CD8-positive, alpha-beta memory T cell (primary cell): ENCODE data around the gene AWAT1. TPM values are rescaled to one million over a fixed set of nuclear protein-coding genes. Genes with fewer than 3 reads are reported as not detected.
"Not testable (repeated sequence)": the region's sequence is repeated elsewhere in the genome, so short reads cannot be mapped to it uniquely, and the experiment has no call there.

ENCODE experiments used
- CTCF ChIA-PET: fragments of 350-600 bp; sonication (Branson Sonifier 250); formaldehyde crosslinking; loops from one replicate; lab custom pipeline; 2021; ENCODE audit warnings: antibody characterized with exemption; lab: Charles Lee
- POLR2A ChIA-PET: fragments of 350-600 bp; sonication (Branson Sonifier 250); formaldehyde crosslinking; loops from one replicate; lab custom pipeline; 2021; ENCODE audit warnings: antibody characterized with exemption; lab: Charles Lee
- DNase-seq, 5 donors: peaks; one replicate each; pipeline versions ENCODE4 v3.0.0 to v3.0.0-alpha.2; 2020 to 2022; ENCODE audit warnings: mixed read lengths in 1 of 5
- H3K27ac ChIP-seq: one replicate; pipeline ENCODE4 v1.7.0; 2013; ENCODE audit warnings: low read depth, mild to moderate bottlenecking, low read length, moderate library complexity
- H3K27me3 ChIP-seq: 2 replicates; pipeline ENCODE4 v1.7.0; 2013; ENCODE audit warnings: low read length, mild to moderate bottlenecking; ENCODE audit not compliant: insufficient read depth, poor library complexity, severe bottlenecking
- H3K36me3 ChIP-seq: 2 replicates; pipeline ENCODE4 v1.7.0; 2013; ENCODE audit warnings: mild to moderate bottlenecking, low read length, moderate library complexity; ENCODE audit not compliant: insufficient read depth
- H3K4me1 ChIP-seq: 2 replicates; pipeline ENCODE4 v1.7.0; 2013; ENCODE audit warnings: mild to moderate bottlenecking, low read length, moderate library complexity; ENCODE audit not compliant: insufficient read depth
- H3K4me3 ChIP-seq: 2 replicates; pipeline ENCODE4 v1.7.0; 2013; ENCODE audit warnings: mild to moderate bottlenecking, low read length
- H3K9me3 ChIP-seq: 2 replicates; pipeline ENCODE4 v1.7.0; 2013; ENCODE audit warnings: mild to moderate bottlenecking, low read length
- H3K27ac Mint-ChIP-seq, 8 donors: one replicate each; pipeline ENCODE4 v1.8.0; 2020 to 2021; ENCODE audit warnings: mixed read lengths in 8 of 8, mild to moderate bottlenecking in 6 of 8, inconsistent platforms in 3 of 8, moderate library complexity in 3 of 8
- H3K27me3 Mint-ChIP-seq, 2 donors: one replicate each; pipeline ENCODE4 v1.8.0; 2020 to 2021; ENCODE audit warnings: mixed read lengths in 2 of 2, mild to moderate bottlenecking in 1 of 2, moderate library complexity in 1 of 2
- H3K36me3 Mint-ChIP-seq, 3 donors: one replicate each; pipeline ENCODE4 v1.8.0; 2020 to 2021; ENCODE audit warnings: mixed read lengths in 3 of 3, inconsistent platforms in 1 of 3, mild to moderate bottlenecking in 1 of 3
- H3K4me1 Mint-ChIP-seq, 3 donors: one replicate each; pipeline ENCODE4 v1.8.0; 2020 to 2021; ENCODE audit warnings: mixed read lengths in 3 of 3, inconsistent platforms in 1 of 3, mild to moderate bottlenecking in 1 of 3
- H3K4me3 Mint-ChIP-seq, 7 donors: one replicate each; pipeline ENCODE4 v1.8.0; 2020 to 2021; ENCODE audit warnings: mixed read lengths in 7 of 7, mild to moderate bottlenecking in 6 of 7, moderate library complexity in 4 of 7, inconsistent platforms in 2 of 7
- H3K9me3 Mint-ChIP-seq, 5 donors: one replicate each; pipeline ENCODE4 v1.8.0; 2020 to 2022; ENCODE audit warnings: mixed read lengths in 5 of 5, mild to moderate bottlenecking in 3 of 5, moderate library complexity in 2 of 5, inconsistent platforms in 1 of 5
- polyA plus RNA-seq: library from polyadenylated mRNA; unstranded; fragments of 300-500 nt; fragmentation: Illumina TruSeq; gene quantifications from one replicate; pipeline ENCODE4 v1.2.3, GENCODE V29; 2021
- total RNA-seq, 2 experiments: library from RNA; stranded (reverse); gene quantifications; one replicate each; pipeline ENCODE4 v1.2.3, GENCODE V29; 2021

Gene AWAT1
- total RNA-seq (not detected), polyA plus RNA-seq (not detected)

DNA sequence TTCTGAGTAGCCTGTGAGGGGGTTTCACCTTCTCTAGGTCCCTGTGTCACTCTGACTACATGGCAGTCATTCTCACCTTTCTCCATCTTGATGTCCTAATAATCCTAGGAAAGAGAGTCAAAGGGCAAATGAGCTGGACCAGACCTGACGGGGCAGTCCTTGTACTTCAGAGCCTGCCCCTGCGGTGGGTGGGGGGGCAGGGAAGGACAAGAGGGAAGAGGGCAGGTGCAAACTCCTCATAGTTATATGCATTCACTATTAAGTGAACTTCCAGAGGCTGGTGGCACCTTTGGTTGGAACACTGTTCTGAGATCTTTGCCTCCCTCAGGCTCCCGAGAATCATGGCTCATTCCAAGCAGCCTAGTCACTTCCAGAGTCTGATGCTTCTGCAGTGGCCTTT lies at the start of gene AWAT1:
Gene AWAT1 (plus strand): TSS at position 301 of the 400 bp plus-strand sequence. CDS start 41 bp downstream, at position 342.
- POLR2A ChIA-PET = no interaction called here
- H3K27ac Mint-ChIP-seq = peak within 1 kb of the TSS in 2 of 8 donors; percentile 28 to 61
- no peak within 1 kb of the TSS for H3K4me3 Mint-ChIP-seq
- H3K9me3 Mint-ChIP-seq = no peaks in the 10 kb centered on the region
- no peaks in the 10 kb centered on the region for H3K4me1 ChIP-seq
- CTCF ChIA-PET = no interaction called here
- no peaks in the 10 kb centered on the region for H3K9me3 ChIP-seq
- no peaks in the 10 kb centered on the region for H3K36me3 ChIP-seq
- DNase-seq = no peak
- H3K4me3 ChIP-seq = no peak within 1 kb of the TSS
- H3K27ac ChIP-seq = no peak within 1 kb of the TSS
- peaks cover 4 to 5% of the 10 kb centered on the region in 2 donors for H3K27me3 Mint-ChIP-seq
- peaks cover 0 to 5% (median 0%) of the 10 kb centered on the region in 3 donors for H3K4me1 Mint-ChIP-seq
- H3K36me3 Mint-ChIP-seq = no peaks in the 10 kb centered on the region
- no peaks in the 10 kb centered on the region for H3K27me3 ChIP-seq

DNA sequence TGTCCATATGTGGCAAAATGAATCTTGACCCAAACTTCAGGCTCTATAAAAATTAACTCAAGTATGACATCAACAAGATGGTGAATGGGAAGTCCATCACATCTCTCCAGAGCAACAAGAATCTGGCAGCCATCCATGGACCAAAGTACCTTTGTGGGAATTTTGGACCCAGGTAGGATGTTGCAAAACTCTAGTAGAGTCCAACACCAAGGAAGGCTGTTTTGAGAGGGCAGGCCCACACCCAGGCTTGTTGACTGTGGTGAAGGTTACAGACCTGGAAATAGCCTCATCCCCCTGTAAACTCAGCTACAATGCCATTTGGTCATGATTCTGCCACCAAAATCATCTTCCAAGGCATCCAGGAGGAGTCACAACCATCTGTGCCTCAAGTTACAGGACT lies 44.2 kb upstream of the AWAT1 start:
- no peaks in the 10 kb centered on the region for H3K27me3 ChIP-seq
- H3K27ac Mint-ChIP-seq = no peak overlapping the region
- no peaks in the 10 kb centered on the region for H3K4me1 ChIP-seq
- H3K4me3 Mint-ChIP-seq = no peak overlapping the region
- DNase-seq = no peak
- H3K27me3 Mint-ChIP-seq = peaks cover 18 to 22% of the 10 kb centered on the region in 2 donors
- H3K9me3 Mint-ChIP-seq = peaks cover 0 to 10% (median 4%) of the 10 kb centered on the region in 5 donors
- H3K27ac ChIP-seq = no peak overlapping the region
- no peak overlapping the region for H3K4me3 ChIP-seq
- no peaks in the 10 kb centered on the region for H3K36me3 ChIP-seq
- H3K9me3 ChIP-seq = no peaks in the 10 kb centered on the region
- ChIA-PET POLR2A (no interaction called here), CTCF (no interaction called here)
- peaks cover 0 to 3% (median 0%) of the 10 kb centered on the region in 3 donors for H3K36me3 Mint-ChIP-seq
- H3K4me1 Mint-ChIP-seq = no peaks in the 10 kb centered on the region

DNA sequence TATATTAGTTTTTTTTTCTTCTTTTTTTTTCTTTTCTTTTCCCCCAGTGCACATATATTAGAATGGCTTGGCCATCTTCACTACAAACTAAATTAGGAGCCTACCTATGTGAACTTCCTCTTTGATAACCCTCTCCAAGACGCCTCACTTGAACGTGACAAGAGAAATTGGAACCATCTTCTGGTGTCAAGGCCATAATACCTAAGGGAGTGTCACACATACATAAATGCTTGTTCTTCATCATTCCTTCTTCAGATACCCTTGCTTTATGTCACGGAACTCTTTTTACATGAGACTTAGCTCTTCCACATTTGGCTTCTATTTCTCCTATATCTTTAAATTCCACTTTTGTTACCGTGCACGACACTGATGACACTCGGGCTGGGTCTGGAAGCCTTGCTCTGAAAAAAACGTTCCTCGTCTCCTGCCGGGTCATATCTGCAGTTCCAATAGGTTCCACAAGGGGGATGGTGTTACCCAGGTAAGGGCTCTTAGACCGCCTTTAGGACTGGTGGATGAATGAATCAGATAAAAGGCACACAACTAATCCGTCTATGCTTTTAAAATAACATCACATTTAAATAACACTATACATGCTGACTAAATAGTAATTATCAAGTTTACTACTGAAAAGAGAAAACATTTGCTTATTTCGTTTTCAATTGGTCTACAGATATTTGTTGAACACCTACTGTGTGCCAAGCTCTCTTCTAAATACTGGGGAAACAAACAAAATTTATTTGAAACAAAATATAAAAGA lies 37.3 kb upstream of the AWAT1 start:
- H3K27ac ChIP-seq = no peak overlapping the region
- H3K27me3 ChIP-seq = no peaks in the 10 kb centered on the region
- POLR2A ChIA-PET = no interaction called here
- Mint-ChIP-seq H3K27ac (no peak overlapping the region), H3K4me1 (peaks cover 2 to 6% (median 4%) of the 10 kb centered on the region in 3 donors), H3K36me3 (no peaks in the 10 kb centered on the region), H3K27me3 (peaks cover 0 to 3% of the 10 kb centered on the region in 2 donors), H3K4me3 (peak overlapping the region in 2 of 7 donors; percentile 2 to 56), H3K9me3 (no peaks in the 10 kb centered on the region)
- DNase-seq = peak; percentile 35 to 70 (median 47)
- CTCF ChIA-PET = interaction anchor here (2.2 kb wide), 1 partner anchor 236 kb away, joined by 9 read pairs; no protein-coding TSS in a partner anchor
- H3K4me3 ChIP-seq = no peak overlapping the region
- H3K36me3 ChIP-seq = no peaks in the 10 kb centered on the region
- no peaks in the 10 kb centered on the region for H3K4me1 ChIP-seq
- H3K9me3 ChIP-seq = no peaks in the 10 kb centered on the region

DNA sequence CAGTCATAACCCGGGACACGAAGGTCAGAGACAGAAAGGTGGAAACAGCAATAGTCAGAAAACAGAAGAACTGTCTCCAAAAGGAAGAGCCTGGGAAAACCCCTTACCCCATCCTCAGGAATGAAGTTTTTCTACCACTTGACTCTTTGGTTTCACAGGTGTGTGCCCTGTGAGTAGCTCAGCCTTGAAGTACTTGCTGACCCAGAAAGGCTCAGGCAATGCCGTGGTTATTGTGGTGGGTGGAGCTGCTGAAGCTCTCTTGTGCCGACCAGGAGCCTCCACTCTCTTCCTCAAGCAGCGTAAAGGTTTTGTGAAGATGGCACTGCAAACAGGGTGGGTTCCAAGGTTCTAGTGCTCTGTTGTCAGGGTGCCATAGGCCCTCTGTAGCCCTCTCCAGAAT lies 32.7 kb upstream of the AWAT1 start:
- no peaks in the 10 kb centered on the region for H3K36me3 Mint-ChIP-seq
- CTCF ChIA-PET = no interaction called here
- peaks cover 2 to 6% (median 4%) of the 10 kb centered on the region in 3 donors for H3K4me1 Mint-ChIP-seq
- POLR2A ChIA-PET = no interaction called here
- H3K9me3 ChIP-seq = no peaks in the 10 kb centered on the region
- no peak overlapping the region for H3K4me3 ChIP-seq
- H3K27me3 Mint-ChIP-seq = peaks cover 4 to 13% of the 10 kb centered on the region in 2 donors
- no peak overlapping the region for H3K4me3 Mint-ChIP-seq
- H3K4me1 ChIP-seq = no peaks in the 10 kb centered on the region
- no peaks in the 10 kb centered on the region for H3K27me3 ChIP-seq
- H3K27ac Mint-ChIP-seq = peak overlapping the region in 2 of 8 donors; percentile 9 to 44
- DNase-seq = peak in 1 of 5 donors; percentile 8
- H3K9me3 Mint-ChIP-seq = no peaks in the 10 kb centered on the region
- H3K36me3 ChIP-seq = no peaks in the 10 kb centered on the region
- H3K27ac ChIP-seq = no peak overlapping the region

DNA sequence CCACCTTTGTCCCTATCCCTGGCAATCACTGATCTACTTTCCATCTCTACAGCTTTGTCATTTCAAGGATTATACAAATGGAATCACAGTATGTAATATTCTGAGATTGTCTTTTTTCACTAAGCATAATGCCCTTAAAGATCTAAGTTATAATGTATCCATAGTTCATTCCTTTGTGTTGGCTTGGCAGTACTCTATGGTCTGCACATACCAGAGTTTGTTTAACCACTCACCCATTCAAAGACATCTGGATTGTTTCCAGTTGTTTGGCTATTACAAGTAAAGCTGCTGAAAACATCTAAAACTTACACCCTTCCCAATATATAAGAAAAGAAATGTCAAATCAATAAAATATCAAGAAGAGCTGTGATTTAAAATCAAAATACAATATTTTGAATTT lies 26.0 kb upstream of the AWAT1 start:
- H3K27me3 ChIP-seq = no peaks in the 10 kb centered on the region
- no peak overlapping the region for H3K27ac ChIP-seq
- no peaks in the 10 kb centered on the region for H3K4me1 Mint-ChIP-seq
- no peaks in the 10 kb centered on the region for H3K36me3 ChIP-seq
- no peaks in the 10 kb centered on the region for H3K9me3 ChIP-seq
- H3K9me3 Mint-ChIP-seq = peaks cover 0 to 4% (median 0%) of the 10 kb centered on the region in 5 donors
- H3K36me3 Mint-ChIP-seq = no peaks in the 10 kb centered on the region
- no peak for DNase-seq
- H3K4me3 ChIP-seq = no peak overlapping the region
- peaks cover 4 to 17% of the 10 kb centered on the region in 2 donors for H3K27me3 Mint-ChIP-seq
- H3K4me3 Mint-ChIP-seq = no peak overlapping the region
- POLR2A ChIA-PET = no interaction called here
- peak overlapping the region in 1 of 8 donors; percentile 56 for H3K27ac Mint-ChIP-seq
- CTCF ChIA-PET = no interaction called here
- no peaks in the 10 kb centered on the region for H3K4me1 ChIP-seq

DNA sequence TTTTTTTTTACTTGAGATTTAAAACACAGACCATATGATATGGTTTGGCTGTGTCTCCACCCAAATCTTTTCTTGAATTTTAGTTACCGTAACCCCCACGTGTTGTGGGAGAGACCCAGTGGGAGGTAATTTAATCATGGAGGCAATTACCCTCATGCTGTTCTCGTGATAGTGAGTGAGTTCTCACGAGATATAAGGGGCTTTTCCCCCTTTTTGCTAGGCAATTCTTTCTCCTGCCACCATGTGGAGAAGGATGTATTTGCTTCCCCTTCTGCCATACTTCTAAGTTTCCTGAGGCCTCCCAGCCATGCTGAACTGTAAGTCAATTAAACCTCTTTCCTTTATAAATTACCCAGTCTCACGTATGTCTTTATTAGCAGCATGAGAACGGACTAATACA lies 24.9 kb upstream of the AWAT1 start:
- H3K36me3 ChIP-seq, H3K4me1 Mint-ChIP-seq, H3K27ac Mint-ChIP-seq, H3K36me3 Mint-ChIP-seq, CTCF ChIA-PET, POLR2A ChIA-PET, H3K4me3 ChIP-seq, H3K4me3 Mint-ChIP-seq, H3K4me1 ChIP-seq, H3K27me3 ChIP-seq, H3K9me3 ChIP-seq, H3K9me3 Mint-ChIP-seq, DNase-seq, H3K27ac ChIP-seq: not testable (repeated sequence)
- peaks cover 4 to 11% of the 10 kb centered on the region in 2 donors for H3K27me3 Mint-ChIP-seq

DNA sequence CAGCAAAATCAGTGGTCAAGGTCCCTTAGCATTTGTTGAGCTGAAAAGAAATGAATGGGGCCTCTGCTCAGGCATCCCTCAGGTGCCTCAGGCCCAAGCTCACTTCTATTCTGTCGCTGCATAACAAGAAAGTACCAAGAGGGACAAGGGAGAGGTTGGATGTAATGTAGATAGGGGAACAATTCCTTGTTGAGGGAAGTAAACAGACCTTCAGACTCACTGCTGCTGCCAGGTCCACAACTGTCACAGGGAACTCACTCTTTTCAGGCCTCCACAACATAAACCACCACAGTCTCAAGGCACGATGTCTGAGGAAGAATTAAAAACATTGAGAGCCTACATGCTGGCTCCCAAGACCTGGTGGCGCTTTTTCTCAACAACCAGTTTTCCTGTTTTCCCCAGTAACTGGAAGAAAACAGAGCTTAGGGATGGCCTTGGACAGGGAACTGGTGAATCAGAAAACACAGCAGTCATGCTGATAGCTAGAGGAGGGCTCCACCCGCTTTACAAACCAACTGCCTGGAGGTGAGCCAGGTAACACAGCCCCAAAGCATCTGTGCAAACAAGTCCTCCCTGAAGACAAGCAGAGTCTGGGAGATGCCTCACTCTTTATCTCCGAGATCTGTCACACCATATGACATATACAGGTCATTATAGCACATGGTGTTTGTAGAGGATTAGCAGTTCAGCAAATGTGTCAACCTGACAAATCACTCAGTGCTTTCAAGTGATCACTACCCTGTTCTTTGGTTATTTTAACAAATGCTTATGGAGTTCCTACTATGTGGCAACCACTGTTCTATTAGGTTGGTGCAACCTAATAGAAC lies 14.3 kb upstream of the AWAT1 start:
- Mint-ChIP-seq H3K36me3 (no peaks in the 10 kb centered on the region), H3K27me3 (peaks cover 0 to 6% of the 10 kb centered on the region in 2 donors), H3K4me1 (peaks cover 0 to 3% (median 0%) of the 10 kb centered on the region in 3 donors), H3K9me3 (no peaks in the 10 kb centered on the region), H3K27ac (peak overlapping the region in 2 of 8 donors; percentile 2 to 13), H3K4me3 (no peak overlapping the region)
- no peak for DNase-seq
- Histone ChIP-seq H3K27me3 (no peaks in the 10 kb centered on the region), H3K9me3 (no peaks in the 10 kb centered on the region), H3K36me3 (no peaks in the 10 kb centered on the region), H3K27ac (no peak overlapping the region), H3K4me1 (no peaks in the 10 kb centered on the region), H3K4me3 (no peak overlapping the region)
- POLR2A ChIA-PET = no interaction called here
- CTCF ChIA-PET = no interaction called here

DNA sequence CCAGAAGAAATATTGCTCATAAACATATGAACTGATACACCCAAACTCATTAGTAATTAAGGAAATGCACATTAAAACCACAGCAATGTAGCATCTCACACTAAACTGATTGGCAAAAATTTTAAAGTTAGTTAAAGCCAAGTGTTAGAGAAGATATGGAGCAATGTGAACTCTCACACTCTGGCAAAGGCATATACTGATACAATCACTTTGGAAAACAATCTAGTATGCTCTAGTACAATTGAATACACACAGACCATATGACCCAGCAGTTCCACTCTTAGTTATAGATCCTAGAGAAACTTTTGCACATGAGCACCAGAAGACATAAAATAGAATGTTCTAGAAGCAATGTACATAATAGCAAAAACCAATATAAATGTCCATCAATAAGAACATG lies 8.4 kb upstream of the AWAT1 start:
- H3K27ac Mint-ChIP-seq = no peak overlapping the region
- no peaks in the 10 kb centered on the region for H3K36me3 Mint-ChIP-seq
- no peaks in the 10 kb centered on the region for H3K36me3 ChIP-seq
- DNase-seq = no peak
- H3K4me3 Mint-ChIP-seq = no peak overlapping the region
- H3K4me1 ChIP-seq = no peaks in the 10 kb centered on the region
- CTCF ChIA-PET = no interaction called here
- POLR2A ChIA-PET = no interaction called here
- H3K27ac ChIP-seq = no peak overlapping the region
- H3K9me3 Mint-ChIP-seq = no peaks in the 10 kb centered on the region
- no peaks in the 10 kb centered on the region for H3K4me1 Mint-ChIP-seq
- peaks cover 0 to 5% of the 10 kb centered on the region in 2 donors for H3K27me3 Mint-ChIP-seq
- no peaks in the 10 kb centered on the region for H3K9me3 ChIP-seq
- H3K4me3 ChIP-seq = no peak overlapping the region
- H3K27me3 ChIP-seq = no peaks in the 10 kb centered on the region
